ENCODE results near the gene ATAD3C.

Gene ATAD3C

GRCh38 chr1:1433804-1434130 lies 15.7 kb upstream of the ATAD3C start:
- TF ChIP-seq CTCF (IDR thresholded peaks at IDR 0.05; ENCODE audit: low read depth, low read length, missing control alignments): no peak
- peak overlapping the region; percentile 12 for H3K4me3 ChIP-seq (ENCODE audit: low read depth, low read length)
- in situ Hi-C loops (cut with HindIII; ENCODE audit: low sequenced_read_pairs): no loop called here
- peak; percentile 29 for DNase-seq (ENCODE audit: low read depth)

GRCh38 chr1:1434131-1434823 lies 15.2 kb upstream of the ATAD3C start:
- no peak for TF ChIP-seq CTCF (IDR thresholded peaks at IDR 0.05; ENCODE audit: low read depth, low read length, missing control alignments)
- H3K4me3 ChIP-seq (ENCODE audit: low read depth, low read length): peak overlapping the region; percentile 7
- DNase-seq (ENCODE audit: low read depth): peak; percentile 28

GRCh38 chr1:1434824-1435105 lies 14.7 kb upstream of the ATAD3C start:
- TF ChIP-seq CTCF (IDR thresholded peaks at IDR 0.05; ENCODE audit: low read depth, low read length, missing control alignments): no peak
- in situ Hi-C loops (cut with HindIII; ENCODE audit: low sequenced_read_pairs): no loop called here
- DNase-seq (ENCODE audit: low read depth): no peak
- peak overlapping the region; percentile 59 for H3K4me3 ChIP-seq (ENCODE audit: low read depth, low read length)

More at GRCh38 chr1:1434131-1434823, 15.2 kb upstream of the ATAD3C start:
- in situ Hi-C loops (cut with HindIII; ENCODE audit: low sequenced_read_pairs): no loop called here

- in situ Hi-C loops (cut with HindIII; ENCODE audit: low sequenced_read_pairs): no loop called here
- peak; percentile 8 for TF ChIP-seq CTCF (IDR thresholded peaks at IDR 0.05; ENCODE audit: low read depth, low read length, missing control alignments)
- no peak for DNase-seq (ENCODE audit: low read depth)
- H3K4me3 ChIP-seq (ENCODE audit: low read depth, low read length): peak within 1 kb of the TSS; percentile 59
Observed at GRCh38 chr1:1435106-1435903, 14.2 kb upstream of the ATAD3C start, which contains the start of gene VWA1. TSS of gene VWA1 (plus strand) at chr1:1435690. CDS start at chr1:1435749, 59 bp downstream.

GRCh38 chr1:1435911-1436629 lies 13.4 kb upstream of the ATAD3C start:
- in situ Hi-C loops (cut with HindIII; ENCODE audit: low sequenced_read_pairs): no loop called here
- peak overlapping the region; percentile 59 for H3K4me3 ChIP-seq (ENCODE audit: low read depth, low read length)
- TF ChIP-seq CTCF (IDR thresholded peaks at IDR 0.05; ENCODE audit: low read depth, low read length, missing control alignments): no peak
- no peak for DNase-seq (ENCODE audit: low read depth)

- in situ Hi-C loops (cut with HindIII; ENCODE audit: low sequenced_read_pairs): no loop called here
- no peak for DNase-seq (ENCODE audit: low read depth)
- H3K4me3 ChIP-seq (ENCODE audit: low read depth, low read length): peak overlapping the region; percentile 59
- no peak for TF ChIP-seq CTCF (IDR thresholded peaks at IDR 0.05; ENCODE audit: low read depth, low read length, missing control alignments)
Observed at GRCh38 chr1:1436630-1437032, 12.9 kb upstream of the ATAD3C start.

All from astrocyte of the cerebellum (primary cell).